C4-2B (cell line): ENCODE data around the gene WHRN.

Experiments
- H3K27ac ChIP-seq: fragments of 450-650 bp; 2 replicates; pipeline ENCODE4 v1.5.1; 2017
- CTCF ChIP-seq: fragments of 450-650 bp; conservative IDR thresholded peaks from 2 replicates; pipeline ENCODE4 v1.5.1; 2017; ENCODE audit warnings: mild to moderate bottlenecking
- ZFX ChIP-seq: fragments of 450-650 bp; IDR thresholded peaks from 2 replicates; pipeline ENCODE4 v1.6.1; 2017

Gene WHRN

GRCh38 chr9:114465417-114465816, 39.9 kb downstream of the WHRN start:
- TF ChIP-seq ZFX = no peak
- no peak for TF ChIP-seq CTCF
- H3K27ac ChIP-seq = no peak overlapping the region

- no peak for TF ChIP-seq CTCF
- TF ChIP-seq ZFX = no peak
Measured at GRCh38 chr9:114464281-114465051, 40.8 kb downstream of the WHRN start.

DNA sequence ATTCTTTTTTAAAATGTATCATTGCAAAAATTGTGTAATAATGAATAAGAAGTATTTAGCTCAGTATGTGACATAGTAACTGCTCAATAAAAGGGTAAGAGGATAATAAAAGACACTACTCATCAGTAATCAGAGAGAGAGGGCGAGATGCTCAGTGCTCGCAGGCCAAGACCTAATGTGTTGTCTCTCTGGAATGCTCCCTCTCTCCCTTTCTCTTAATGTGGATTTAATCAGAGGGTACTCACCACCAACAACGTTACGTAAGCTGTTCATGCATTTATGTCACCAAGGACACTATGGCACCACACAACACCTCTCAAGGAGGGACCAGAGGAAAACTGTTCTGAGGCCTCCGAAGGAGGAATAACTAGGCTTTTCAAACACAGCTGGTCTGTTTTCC, 42.5 kb downstream of the WHRN start:
- TF ChIP-seq ZFX = no peak
- no peak for TF ChIP-seq CTCF
- H3K27ac ChIP-seq = no peak overlapping the region

More at GRCh38 chr9:114464281-114465051, 40.8 kb downstream of the WHRN start:
- H3K27ac ChIP-seq = no peak overlapping the region

DNA sequence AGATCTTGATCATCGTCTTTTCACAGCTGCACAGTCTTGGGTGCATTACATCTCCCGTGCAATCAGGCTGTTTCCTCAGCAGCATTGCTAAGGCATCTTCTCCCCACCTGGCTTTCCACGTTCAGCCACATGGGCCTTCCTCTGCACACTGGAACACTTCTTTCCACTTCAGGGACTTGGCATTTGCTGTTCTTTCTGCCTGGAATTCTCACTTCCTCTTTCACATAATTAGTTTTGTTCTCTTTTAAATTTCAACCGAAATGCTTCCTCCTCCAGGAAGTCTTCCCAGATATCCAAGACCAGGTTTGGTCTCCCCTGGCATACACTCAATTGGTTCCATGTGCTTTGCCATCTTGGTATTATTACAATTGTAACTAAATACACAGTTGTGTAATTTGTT, 43.8 kb downstream of the WHRN start:
- TF ChIP-seq ZFX (no peak), CTCF (no peak)
- H3K27ac ChIP-seq = no peak overlapping the region

- no peak for TF ChIP-seq ZFX
- TF ChIP-seq CTCF = no peak
- no peak overlapping the region for H3K27ac ChIP-seq
Measured at GRCh38 chr9:114460513-114461199, 44.6 kb downstream of the WHRN start.

DNA sequence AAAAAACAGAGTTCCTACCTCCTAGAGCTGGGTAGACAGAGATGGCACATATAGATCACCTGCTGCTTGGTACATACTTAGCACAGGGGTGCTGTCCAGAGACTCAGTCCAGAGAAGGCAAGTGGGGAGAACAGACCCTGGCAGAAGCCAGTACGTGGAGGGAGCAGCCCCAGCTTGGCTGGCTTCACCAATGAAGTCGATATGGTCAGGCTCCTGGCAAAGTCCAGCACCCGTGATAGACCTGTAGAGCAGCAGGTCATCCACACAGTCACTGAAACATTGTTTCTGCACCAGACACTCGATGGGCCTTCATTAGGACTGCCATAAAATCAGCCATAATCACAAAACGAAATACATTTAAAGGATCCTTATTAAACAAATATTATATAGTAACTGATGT, 45.8 kb downstream of the WHRN start:
- no peak overlapping the region for H3K27ac ChIP-seq
- TF ChIP-seq ZFX (no peak), CTCF (no peak)

GRCh38 chr9:114456929-114457328, 48.3 kb downstream of the WHRN start:
- no peak for TF ChIP-seq CTCF
- no peak for TF ChIP-seq ZFX
- H3K27ac ChIP-seq = peak overlapping the region; percentile 51
